ENCODE data around the gene FMNL2. TPM values are rescaled to one million over a fixed set of nuclear protein-coding genes. Genes with fewer than 3 reads are reported as not detected.

Gene FMNL2
- total RNA-seq, 1 experiment from 2014 or later, result 38.2 TPM

DNA sequence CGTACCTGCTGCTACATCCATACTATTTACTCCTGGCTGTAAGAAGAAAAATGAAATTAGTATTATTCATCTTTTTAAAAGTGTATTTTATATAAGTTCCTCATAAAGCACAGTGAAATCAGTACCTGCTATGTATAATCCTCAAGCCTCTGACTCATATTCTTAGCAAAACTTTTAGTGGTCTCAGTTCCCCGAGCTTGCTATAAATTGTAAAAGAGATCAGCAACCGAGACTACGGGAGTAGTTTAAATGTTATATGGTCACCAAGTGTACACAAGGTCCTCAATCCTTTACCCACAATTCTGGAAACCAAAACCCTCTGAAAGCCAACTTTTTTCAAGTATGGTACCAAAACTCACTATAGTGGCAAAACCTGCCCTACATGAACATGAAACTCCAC, 358.1 kb downstream of the FMNL2 start:
- peaks cover 8% of the 10 kb centered on the region for H3K4me1 ChIP-seq
- BruUV-seq (replicated peaks), result no TSS peak
- H3K27me3 ChIP-seq (replicated peaks; ENCODE audit: control insufficient read depth, insufficient read depth, low read length), result no peaks in the 10 kb centered on the region
- POLR2A ChIA-PET, result no interaction called here
- Mint-ChIP-seq H3K9me3 (ENCODE audit: unreplicated experiment) (no peaks in the 10 kb centered on the region), H3K4me3 (ENCODE audit: unreplicated experiment) (no peak overlapping the region), H3K27ac (ENCODE audit: unreplicated experiment) (no peak overlapping the region), H3K36me3 (ENCODE audit: insufficient read depth, unreplicated experiment) (peaks cover 39% of the 10 kb centered on the region), H3K27me3 (ENCODE audit: insufficient read depth, unreplicated experiment) (no peaks in the 10 kb centered on the region), H3K4me1 (ENCODE audit: low read depth, unreplicated experiment) (no peaks in the 10 kb centered on the region)
- no peak for DNase-seq
- TF ChIP-seq, protein P1, sequence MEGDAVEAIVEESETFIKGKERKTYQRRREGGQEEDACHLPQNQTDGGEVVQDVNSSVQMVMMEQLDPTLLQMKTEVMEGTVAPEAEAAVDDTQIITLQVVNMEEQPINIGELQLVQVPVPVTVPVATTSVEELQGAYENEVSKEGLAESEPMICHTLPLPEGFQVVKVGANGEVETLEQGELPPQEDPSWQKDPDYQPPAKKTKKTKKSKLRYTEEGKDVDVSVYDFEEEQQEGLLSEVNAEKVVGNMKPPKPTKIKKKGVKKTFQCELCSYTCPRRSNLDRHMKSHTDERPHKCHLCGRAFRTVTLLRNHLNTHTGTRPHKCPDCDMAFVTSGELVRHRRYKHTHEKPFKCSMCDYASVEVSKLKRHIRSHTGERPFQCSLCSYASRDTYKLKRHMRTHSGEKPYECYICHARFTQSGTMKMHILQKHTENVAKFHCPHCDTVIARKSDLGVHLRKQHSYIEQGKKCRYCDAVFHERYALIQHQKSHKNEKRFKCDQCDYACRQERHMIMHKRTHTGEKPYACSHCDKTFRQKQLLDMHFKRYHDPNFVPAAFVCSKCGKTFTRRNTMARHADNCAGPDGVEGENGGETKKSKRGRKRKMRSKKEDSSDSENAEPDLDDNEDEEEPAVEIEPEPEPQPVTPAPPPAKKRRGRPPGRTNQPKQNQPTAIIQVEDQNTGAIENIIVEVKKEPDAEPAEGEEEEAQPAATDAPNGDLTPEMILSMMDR (IDR thresholded peaks at IDR 0.05; ENCODE audit: insufficient read depth in 1 of 2, low read depth in 1 of 2, low read length in 1 of 2, severe bottlenecking in 1 of 2, unreplicated experiment in 1 of 2), result no peak
- H3K4me3 ChIP-seq (ENCODE audit: low read depth, low read length), result no peak overlapping the region
- intact Hi-C loops (cut with micrococcal nuclease; ENCODE audit: unreplicated experiment), result no loop called here
- CTCF ChIA-PET, result no interaction called here
- H3K36me3 ChIP-seq (ENCODE audit: control insufficient read depth, insufficient read depth, low read length), result no peaks in the 10 kb centered on the region
- H3K9me3 ChIP-seq, result no peaks in the 10 kb centered on the region

DNA sequence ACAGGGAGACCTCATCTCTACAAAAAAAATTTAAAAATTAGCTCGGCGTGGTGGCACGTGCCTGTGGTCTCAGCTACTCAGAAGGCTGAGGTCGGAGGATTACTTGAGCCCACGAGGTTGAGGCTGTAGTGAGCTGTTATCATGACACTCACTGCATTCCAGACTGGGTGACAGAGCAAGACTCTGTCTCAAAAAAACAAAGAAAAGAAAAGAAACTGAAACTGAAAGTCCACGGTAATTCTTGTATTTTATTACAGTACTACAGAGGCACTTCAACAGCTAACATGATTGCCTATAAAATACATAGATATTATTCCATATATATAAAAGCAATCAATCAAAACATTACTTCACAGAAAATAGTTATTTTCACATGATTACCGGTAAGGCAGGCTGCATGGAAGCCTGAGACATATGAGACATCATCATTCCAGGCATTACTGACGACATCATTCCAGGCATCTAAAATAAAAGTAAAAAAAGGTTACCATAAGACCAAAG, 359.2 kb downstream of the FMNL2 start:
- Mint-ChIP-seq H3K27me3 (ENCODE audit: insufficient read depth, unreplicated experiment) (no peaks in the 10 kb centered on the region), H3K4me3 (ENCODE audit: unreplicated experiment) (no peak overlapping the region), H3K9me3 (ENCODE audit: unreplicated experiment) (no peaks in the 10 kb centered on the region), H3K36me3 (ENCODE audit: insufficient read depth, unreplicated experiment) (peaks cover 29% of the 10 kb centered on the region), H3K27ac (ENCODE audit: unreplicated experiment) (no peak overlapping the region), H3K4me1 (ENCODE audit: low read depth, unreplicated experiment) (no peaks in the 10 kb centered on the region)
- Histone ChIP-seq H3K9me3 (no peaks in the 10 kb centered on the region), H3K27me3 (replicated peaks; ENCODE audit: control insufficient read depth, insufficient read depth, low read length) (no peaks in the 10 kb centered on the region), H3K36me3 (ENCODE audit: control insufficient read depth, insufficient read depth, low read length) (no peaks in the 10 kb centered on the region), H3K4me3 (ENCODE audit: low read depth, low read length) (no peak overlapping the region), H3K4me1 (peaks cover 8% of the 10 kb centered on the region)
- no TSS peak for BruUV-seq (replicated peaks)
- intact Hi-C loops (cut with micrococcal nuclease; ENCODE audit: unreplicated experiment), result no loop called here
- ChIA-PET CTCF (no interaction called here), POLR2A (no interaction called here)
- no peak for DNase-seq
- TF ChIP-seq, protein P1 (IDR thresholded peaks at IDR 0.05; ENCODE audit: insufficient read depth in 1 of 2, low read depth in 1 of 2, low read length in 1 of 2, severe bottlenecking in 1 of 2, unreplicated experiment in 1 of 2), result no peak

- no peaks in the 10 kb centered on the region for H3K27me3 ChIP-seq (replicated peaks; ENCODE audit: control insufficient read depth, insufficient read depth, low read length)
- no peaks in the 10 kb centered on the region for H3K9me3 ChIP-seq
- H3K4me1 ChIP-seq, result peaks cover 8% of the 10 kb centered on the region
- POLR2A ChIA-PET, result no interaction called here
- H3K4me3 ChIP-seq (ENCODE audit: low read depth, low read length), result no peak overlapping the region
- intact Hi-C loops (cut with micrococcal nuclease; ENCODE audit: unreplicated experiment), result no loop called here
- Mint-ChIP-seq H3K4me3 (ENCODE audit: unreplicated experiment) (no peak overlapping the region), H3K27ac (ENCODE audit: unreplicated experiment) (no peak overlapping the region), H3K36me3 (ENCODE audit: insufficient read depth, unreplicated experiment) (peaks cover 20% of the 10 kb centered on the region), H3K9me3 (ENCODE audit: unreplicated experiment) (no peaks in the 10 kb centered on the region), H3K27me3 (ENCODE audit: insufficient read depth, unreplicated experiment) (no peaks in the 10 kb centered on the region), H3K4me1 (ENCODE audit: low read depth, unreplicated experiment) (no peaks in the 10 kb centered on the region)
- BruUV-seq (replicated peaks), result no TSS peak
- CTCF ChIA-PET, result no interaction called here
- DNase-seq, result no peak
- TF ChIP-seq, protein P1 (IDR thresholded peaks at IDR 0.05; ENCODE audit: insufficient read depth in 1 of 2, low read depth in 1 of 2, low read length in 1 of 2, severe bottlenecking in 1 of 2, unreplicated experiment in 1 of 2), result no peak
- H3K36me3 ChIP-seq (ENCODE audit: control insufficient read depth, insufficient read depth, low read length), result no peaks in the 10 kb centered on the region
These were observed 360.8 kb downstream of the FMNL2 start for GRCh38 chr2:152695763-152696162.
